Amygdala (tissue), 56 donors: ENCODE results near the gene GPSM3.
"Not testable (repeated sequence)": the region's sequence is repeated elsewhere in the genome, so short reads cannot be mapped to it uniquely, and the experiment has no call there.

ENCODE experiments used
- DNase-seq, 56 donors: peaks; one replicate each; lab custom pipeline; 2025; lab: John Stamatoyannopoulos, UW

GPSM3 gene

DNA sequence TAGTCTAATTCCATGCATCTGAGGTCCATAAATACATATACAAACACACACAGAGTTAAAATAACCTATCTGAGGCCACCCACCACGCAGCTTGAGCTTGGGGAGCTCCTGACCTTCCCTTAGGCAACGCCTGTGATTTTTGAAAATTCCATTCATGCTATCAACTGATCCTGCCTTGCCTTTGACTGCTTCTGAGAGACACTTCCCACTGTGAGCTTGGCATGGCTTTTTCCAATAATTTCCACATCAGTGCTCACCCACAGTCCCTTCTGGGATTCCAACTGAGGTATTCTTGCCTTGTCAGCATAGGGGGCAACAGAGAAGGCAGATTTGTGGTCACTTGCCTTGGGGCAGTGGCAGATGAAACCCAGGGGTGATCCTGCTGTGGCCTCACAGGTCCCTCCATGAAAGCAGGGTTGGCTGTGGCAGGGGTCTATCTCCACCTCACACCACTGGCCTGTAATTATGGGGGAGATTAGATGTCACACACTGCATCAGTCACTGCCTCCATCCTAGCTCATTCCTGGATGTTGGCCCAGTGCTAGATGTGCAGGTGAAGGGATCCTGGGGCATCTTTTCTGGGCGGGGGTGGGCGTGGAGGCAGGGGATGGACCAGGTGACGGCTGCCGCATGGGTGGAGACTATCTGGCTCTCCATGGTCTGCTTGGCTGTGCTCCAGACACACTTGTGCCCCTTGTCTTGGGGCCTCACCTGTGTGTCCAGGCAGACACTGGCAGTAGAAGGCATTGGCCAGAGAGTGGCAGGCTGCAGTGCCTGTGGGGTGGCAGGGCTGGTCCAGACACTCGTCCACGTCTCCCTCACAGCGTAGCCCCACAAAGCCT lies 11.2 kb upstream of the GPSM3 start:
- no peak for DNase-seq

DNA sequence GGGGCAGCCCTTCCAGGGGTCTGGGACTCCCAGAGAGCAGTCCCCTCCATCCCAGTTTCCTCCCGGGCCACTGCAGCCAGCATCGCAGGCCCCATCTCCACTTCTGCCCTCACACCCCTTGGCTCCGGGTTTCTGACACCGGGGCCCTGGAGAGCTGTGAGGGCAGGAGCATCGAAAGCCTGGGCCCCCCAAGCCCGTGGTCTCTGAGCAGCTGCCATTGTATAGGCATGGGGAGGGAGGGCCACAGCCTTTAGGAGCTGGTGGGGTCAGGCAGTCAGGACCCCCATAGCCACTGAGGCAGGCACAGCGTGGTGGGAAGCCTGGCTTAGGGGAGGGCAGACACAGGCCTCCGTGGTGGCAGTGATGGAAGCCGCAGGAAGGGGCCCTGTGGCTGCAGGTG lies 9.7 kb upstream of the GPSM3 start:
- DNase-seq: no peak

DNA sequence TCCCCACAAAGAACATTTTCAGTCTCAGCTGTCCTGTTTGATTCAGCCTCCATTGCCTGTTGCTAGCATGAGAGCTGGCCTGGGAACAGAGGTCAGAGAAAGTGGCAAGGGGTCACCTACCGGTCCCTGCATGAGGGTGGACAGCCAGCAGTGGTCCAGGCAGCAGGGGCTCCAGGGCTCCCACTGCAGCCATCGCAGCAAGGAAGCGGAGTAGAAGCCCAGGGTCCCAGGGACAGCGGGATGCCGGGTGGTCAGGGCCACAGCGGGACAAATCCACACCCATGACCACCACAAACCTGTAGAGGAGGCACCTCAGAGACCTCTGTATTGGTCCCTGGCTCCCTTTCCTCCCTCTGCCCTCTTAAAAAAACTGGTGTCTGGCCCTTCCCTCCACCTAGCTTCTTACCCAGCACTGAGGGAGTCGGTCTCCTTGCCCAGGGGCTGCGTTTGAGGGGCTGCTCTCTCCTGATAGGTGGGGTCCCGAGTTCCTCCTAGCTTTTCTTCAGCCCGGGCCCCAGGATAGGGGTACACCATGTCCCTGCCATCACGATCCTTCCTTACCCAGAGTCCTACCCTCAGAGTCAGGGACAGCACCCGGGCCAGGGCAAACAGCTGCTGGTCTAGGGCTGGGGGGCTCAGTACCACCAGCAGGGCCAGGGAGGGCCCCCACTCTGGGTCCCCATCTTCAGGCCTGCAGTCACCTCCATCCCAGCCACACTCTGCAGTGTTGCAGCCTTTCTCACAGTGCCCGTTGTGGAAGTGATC lies 8.4 kb upstream of the GPSM3 start:
- no peak for DNase-seq

DNA sequence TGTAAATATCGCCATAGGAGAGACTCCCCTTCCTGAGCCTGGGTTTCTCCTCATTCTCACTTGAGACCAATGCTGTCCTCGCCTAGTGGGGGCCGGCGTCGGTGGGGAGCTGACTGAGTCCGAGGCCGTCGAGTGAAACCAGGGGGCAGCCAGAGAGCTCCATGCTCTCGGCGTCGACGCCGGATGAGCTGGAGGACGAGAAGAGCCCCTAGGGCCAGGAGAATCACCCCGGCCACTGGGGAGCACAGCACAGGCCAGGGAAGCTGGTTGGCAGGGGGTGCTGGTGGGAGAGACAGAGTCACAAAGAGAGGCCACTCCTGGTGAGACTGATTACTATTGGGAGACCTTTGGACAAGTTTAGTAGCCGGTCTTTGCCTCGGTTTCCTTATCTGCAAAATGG lies 6.4 kb upstream of the GPSM3 start:
- DNase-seq: no peak

DNA sequence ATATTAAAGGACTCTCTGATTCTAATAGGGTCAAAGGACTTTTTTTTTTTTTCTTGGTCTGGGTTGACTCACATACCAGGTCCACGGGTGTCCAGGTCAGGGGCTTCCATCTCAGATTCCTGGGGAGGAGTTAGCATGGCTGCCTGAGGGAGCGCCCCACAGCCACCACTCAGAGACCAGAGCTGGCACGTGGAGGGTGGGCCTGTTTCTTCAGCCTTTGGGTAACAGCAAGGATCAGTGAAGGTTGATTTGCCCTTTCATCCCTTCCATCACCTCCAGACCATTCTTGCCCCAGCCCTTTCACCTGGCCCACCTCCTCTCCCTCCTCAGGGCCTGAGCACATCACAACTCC lies 5.9 kb upstream of the GPSM3 start:
- no peak for DNase-seq

DNA sequence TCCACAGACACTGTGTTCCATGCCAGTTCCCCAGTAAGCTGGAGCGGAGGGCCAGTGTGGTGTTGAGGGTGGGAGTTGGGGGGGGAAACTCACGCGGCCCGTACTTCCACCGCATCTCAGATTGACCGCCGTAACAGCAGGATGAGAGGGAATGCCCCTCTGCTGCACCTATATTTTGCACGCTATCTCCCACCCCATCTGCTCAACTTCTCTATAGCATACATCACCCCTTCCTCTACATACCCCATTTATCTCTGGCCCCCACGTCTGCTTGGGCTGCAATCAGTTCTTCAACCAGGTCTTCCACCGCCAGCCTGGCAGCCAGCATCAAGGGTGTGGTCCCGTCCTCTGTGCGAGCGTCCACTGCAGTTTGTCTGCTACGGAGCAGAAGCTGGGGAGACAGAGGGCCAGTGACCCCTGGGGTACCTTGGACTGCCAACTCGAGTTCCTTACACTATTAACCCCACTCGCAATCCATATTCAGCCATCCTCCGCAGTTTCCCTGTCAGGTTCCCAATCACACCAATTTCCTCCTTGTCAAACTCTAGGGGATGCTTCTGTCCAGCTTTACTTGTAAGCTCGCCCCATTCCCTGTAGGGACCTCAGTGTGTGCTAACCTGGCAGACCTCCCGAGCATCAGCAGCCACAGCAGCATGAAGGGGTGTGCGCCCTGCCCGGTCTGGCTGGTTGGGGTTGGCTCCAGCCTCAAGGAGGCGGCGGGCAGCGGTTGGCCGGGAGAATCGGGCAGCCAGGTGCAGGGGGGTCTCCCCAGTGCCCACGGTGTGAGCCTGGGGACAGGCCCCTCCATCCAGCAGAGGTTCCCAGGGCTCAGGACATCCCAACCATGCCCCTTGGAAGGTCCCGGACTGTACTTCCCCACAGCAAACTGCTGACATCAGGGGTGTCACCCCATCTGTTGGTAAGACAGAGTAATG lies 4.5 kb upstream of the GPSM3 start:
- DNase-seq: peak in 21 of 56 donors; percentile 23 to 78 (median 51)

DNA sequence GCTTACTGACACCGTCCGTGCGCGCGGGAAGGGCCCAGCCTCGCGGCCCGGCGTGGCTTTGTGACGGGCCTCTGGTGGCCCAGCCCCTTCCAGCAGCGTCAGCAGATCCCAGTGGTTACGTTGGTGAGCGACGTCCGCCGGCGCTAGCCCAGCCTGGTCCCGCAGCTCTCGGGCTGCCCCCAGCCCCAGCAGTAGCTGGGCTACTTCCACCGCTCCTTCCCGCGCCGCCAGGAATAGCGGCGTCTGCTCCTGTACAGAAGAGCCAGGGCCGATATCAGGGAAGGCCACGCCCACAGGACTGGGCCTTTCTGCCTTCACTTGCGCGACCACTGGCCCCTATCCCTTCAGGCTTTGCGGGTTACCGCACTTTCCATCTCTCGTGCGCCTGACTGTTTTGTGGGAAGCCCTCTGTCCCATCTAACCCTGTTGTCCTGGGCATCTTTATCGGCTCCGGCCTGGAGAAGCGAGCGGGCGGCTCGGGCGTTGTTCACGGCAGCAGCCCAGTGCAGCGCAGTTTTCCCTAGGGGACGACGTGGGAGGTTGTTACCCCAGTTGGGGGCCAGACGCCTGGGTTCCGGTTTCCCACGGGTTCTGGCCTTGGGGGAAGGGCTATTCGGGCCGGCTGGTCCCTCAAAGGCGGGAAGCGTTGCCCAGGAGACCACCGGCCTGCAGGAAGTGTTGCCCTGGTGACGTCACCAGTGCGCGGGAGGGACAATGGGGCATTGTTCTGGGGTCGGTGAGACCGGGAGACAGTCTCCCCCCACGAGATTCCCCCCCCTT lies 3.6 kb upstream of the GPSM3 start:
- DNase-seq: peak; percentile 61 to 97 (median 90)

DNA sequence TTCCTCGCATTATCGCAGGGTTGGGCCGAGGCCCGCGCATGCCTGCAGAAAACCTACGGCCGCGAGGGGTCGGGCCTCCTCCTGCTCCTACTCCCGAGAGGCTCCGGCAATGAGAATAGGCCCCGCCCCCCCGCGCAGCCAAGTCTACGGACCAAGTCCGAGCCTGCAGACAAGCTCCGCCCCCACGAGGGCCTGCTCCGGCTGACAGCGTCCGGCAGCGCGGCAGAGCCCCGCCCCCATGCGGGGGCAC lies 3.1 kb upstream of the GPSM3 start:
- DNase-seq: peak; percentile 91 to 100 (median 100)

DNA sequence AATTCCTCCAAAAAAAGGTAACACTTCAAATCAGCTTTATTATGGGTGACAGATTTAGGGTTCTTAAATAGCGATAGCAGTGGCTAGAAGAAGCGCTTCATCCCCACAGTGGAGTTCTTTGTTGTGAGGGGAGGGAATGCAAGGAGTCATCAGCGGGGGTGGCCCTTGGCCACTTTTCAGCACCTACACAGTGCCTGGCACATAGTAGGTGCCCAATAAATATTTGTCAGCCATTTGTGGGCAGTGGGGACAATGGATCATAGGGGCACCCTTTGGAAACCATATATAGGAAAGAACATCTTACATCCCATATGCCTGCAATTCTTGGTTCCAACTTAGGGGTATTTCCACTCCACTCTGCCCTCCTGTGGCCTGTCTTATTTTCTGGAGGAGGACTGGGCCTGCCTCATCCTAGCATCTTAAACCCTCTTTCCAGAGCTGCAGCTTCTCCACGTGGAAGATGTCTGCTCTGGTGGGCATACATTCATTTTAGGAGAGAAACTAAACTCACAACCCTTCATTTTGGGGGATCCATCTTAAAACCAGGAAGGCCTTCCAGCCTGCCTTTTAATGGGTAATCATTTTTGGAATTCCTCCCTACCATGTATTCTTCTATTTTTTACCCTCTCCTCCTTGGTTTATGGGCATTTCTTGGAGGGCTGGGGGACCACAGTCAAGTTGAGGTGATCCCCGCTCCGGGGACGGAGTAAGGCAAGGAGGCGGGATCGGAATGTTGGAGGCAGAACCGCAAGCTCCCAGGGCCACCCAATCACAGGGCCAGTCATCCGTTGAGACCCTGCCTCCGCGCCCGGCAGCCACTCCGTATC lies 2.6 kb upstream of the GPSM3 start:
- DNase-seq: peak in 15 of 56 donors; percentile 12 to 73 (median 55)

DNA sequence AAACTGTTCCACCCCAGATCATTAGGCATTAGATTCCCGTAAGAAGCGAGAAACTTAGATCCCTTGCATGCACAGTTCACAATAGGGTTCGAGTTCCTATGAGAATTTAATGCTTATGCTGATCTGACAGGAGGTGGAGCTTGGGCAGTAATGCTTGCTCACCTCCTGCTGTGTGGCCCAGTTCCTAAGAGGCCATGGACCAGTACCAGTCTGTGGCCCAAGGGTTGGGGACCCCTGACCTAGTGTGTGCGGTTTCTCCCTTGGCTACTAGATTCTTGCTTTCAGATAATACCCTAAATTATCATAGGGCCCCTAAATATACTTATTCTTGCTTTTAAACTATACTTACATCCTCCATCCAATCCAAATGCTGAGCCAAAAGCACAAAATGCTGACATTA lies 1.9 kb upstream of the GPSM3 start:
- no peak for DNase-seq

DNA sequence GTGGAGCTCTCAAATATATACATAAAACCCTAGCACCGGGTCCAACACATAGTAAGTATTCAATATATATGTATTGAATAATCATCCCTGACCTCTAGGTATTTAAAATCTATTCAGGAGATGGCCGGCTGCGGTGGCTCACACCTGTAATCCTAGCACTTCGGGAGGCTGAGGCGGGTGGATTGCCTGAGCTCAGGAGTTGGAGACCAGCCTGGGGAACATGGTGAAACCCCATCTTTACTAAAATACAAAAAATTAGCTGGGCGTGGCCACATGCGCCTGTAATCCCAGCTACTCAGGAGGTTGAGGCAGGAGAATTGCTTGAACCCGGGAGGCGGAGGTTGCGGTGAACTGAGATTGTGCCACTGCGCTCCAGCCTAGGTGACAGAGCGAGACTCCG lies 653 bp upstream of the GPSM3 start:
- DNase-seq: not testable (repeated sequence)

DNA sequence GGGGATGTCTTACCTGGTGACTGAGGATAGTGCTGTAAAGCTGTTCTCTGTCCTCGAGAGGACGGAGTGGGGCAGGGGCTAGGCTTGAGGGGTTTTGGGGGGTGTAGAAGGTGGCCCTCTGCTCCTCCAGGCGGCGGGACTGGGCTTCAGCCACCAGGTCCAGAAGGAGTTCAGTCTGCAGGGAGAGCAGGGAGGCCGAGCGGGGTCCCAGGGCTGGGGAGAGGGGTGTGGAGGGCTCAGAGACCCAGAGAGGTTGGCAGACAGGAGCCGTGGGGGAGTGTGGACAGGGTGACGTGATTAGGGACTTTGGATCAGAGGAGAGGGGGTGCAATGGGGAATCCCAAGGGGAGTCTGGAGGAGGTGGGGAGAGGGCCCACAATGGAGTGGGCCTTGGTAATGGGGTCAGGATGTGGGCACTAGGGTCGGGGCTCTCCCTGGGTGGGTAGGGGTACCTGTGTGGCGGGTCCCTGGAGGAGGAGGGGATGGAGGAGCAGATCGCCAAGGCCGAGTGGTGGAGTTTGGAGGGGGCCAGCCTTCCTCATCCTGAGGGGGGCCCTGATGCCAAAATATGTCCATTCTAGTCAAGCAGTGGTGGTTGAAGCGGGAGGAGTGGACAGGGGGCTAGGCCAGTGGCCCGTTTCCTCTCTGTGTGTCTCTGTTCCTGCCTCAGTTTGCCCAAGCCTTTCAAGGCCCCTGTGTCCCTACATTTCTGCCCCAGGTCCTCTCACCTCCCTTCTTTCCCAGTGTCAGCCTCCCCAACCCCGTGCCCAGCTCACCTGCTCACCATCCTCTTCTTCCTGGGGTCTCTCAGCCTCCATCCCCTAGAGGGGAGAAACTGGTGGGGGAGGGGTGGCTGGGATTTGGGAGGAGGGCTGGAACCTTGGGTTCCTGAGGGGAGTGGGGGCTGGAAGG lies 491 bp downstream of the GPSM3 start:
- no peak for DNase-seq

DNA sequence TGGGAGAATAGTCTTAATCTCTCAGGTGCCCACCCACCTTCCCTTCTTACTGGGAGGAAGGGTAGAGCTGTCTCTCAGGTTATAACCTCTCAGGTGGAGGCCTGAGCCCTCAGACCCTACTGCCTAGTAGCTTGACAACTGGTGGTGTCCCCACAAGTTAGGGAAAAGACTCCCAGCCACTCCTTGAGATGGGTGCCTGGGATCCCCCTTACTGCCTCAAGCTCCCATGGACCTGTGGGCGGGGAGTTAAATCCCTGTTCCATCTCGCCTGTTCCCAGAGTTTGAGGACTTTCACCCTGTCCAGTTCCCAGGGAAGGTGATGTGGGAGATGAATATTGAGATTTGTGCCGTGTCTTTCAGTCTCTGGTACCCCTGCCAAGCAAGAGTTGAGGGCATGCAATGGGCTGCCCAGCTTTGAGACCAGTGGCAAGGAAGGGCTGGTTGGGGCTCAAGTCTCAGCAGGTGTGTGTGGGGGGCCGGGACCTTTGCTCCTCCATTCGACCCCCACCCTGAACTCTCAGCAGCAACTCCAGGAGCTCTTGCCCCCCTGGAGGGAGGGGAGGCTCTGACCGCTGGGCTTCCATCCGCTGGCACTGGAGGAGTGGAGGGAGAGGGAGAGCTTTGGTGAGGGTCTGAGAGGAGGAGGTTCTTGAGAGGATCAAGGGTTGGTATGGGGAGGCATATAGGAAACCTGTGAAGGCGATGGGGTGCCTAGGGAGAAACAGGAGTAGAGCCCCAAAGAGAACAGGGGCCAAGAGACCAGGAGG lies 1.3 kb downstream of the GPSM3 start:
- DNase-seq: no peak

DNA sequence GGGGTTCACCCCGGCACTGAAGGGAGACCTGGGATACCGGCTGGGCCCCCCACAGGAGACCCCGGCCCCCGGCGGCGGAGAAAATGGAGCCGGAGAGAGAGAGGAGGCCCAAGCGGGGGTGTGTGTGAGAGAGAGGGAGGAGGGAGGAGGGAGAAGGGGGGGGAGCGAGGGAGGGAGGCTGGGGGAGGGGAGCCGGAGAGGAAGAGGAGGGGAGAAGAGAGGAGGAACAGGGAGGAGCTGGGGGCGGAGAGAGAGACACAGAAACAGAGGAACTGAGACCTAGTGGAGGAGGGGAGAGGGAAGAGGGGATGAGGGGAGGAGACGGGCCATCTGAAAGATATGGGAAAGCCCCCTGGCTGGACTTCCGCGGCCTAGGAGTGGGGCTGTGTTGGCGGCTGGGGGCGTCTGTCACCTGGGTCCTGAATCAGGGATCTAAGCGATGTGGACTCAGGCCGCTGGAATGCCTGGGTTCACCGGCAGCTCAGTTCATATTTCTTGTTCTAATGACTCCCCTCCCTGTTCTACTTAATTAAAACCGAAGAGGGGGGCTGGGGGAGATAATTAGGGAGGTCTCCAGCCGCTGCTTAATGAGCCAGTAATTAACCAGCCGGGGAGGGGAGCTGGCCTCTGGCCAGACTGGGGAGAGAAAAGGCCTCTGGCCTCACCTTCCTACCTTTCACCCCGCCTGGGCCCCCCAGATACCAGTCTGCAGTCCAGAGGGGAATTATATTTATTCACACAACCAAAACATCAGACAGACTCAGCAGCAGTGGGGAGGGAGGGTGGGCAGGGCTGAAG lies 2.2 kb downstream of the GPSM3 start, which contains the start of gene PBX2:
PBX2 (minus strand) TSS at position 149 of the 798 bp plus-strand sequence. CDS start 287 bp downstream, outside the sequence.
- DNase-seq: peak in 55 of 56 donors; percentile 38 to 95 (median 85)

DNA sequence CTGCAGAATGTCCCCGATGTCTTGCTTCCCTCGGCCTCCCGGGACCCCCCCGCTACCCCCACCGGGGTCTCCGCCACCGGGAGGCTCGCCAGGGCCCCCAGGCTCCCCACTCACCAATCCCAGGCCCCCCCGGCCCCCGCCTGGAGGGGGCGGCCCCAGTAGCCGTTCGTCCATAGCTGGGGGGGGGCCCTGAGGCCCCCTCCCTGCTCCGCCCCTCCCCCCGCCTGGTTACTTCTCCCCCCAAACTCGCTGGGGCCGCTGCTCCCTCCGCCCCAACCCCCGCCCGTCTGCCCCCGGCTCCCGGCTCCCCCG lies 2.7 kb downstream of the GPSM3 start:
- peak in 3 of 56 donors; percentile 63 to 83 (median 67) for DNase-seq

DNA sequence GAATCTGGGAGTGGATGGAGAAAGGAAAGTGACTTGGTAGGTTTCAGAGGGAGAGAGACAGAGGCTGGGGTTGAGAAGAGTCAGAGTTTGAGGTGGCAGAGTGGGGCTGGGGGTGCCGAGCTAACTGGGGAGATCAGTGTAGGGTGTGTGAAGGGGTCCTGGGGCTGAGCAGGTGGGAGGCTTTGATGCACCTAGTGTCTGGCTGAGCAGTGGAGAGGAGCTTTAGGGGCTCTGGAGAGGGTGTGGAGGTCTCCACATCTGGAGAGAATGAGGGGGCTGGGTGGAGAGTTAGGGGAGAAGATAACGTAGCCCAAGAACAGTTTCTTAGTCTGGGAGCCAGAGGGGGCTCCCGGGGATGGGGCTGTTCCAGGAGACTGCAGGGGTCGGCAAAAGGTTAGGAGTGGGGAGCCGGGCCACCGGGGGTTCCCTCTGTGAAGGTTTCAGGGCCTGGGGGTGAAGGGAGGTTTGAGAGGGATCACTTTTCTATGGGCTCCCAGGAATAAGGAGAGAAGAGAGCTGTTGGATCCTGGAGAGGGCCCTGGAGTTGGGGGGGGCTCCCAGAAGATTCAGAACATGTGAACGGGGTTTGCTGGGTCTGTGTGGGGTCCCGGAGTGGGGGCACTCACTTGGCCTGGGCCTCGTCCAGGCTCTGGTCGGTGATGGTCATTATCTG lies 3.2 kb downstream of the GPSM3 start:
- peak in 2 of 56 donors; percentile 34 to 48 for DNase-seq
